ENCODE results near the gene CAPN11.

GRCh38 chr6:44131892-44132291 lies 26.7 kb upstream of the CAPN11 start:
- TF ChIP-seq ZNF318 (IDR thresholded peaks at IDR 0.05; ENCODE audit: borderline replicate concordance in 1 of 2, low read depth in 1 of 2) (no peak), GATAD2B (IDR thresholded peaks at IDR 0.05; ENCODE audit: borderline replicate concordance) (no peak), ETS1 (conservative IDR thresholded peaks at IDR 0.05; ENCODE audit: control insufficient read depth, low read depth, low read length) (no peak), TRIM28 (IDR thresholded peaks at IDR 0.05) (no peak), FOXP1 (CRISPR knock-in tag; IDR thresholded peaks at IDR 0.05) (no peak), TCF7L2 (IDR thresholded peaks at IDR 0.05; ENCODE audit: low read depth, low read length) (no peak), RFX5 (IDR thresholded peaks at IDR 0.05; ENCODE audit: low read depth, low read length) (no peak), PHB2 (IDR thresholded peaks at IDR 0.05; ENCODE audit: low read depth) (no peak), POLR2AphosphoS2 (IDR thresholded peaks at IDR 0.05; ENCODE audit: low read length) (no peak), CTCF (IDR thresholded peaks at IDR 0.05 in 2 of 3, conservative IDR thresholded peaks at IDR 0.05 in 1 of 3; ENCODE audit: insufficient read depth in 2 of 3, low read depth in 1 of 3, low read length in 3 of 3) (no peak), STAG1 (CRISPR knock-in tag; IDR thresholded peaks at IDR 0.05; ENCODE audit: borderline replicate concordance) (no peak), ZZZ3 (IDR thresholded peaks at IDR 0.05) (no peak), ATF2 (CRISPR knock-in tag; IDR thresholded peaks at IDR 0.05) (no peak), EZH2 (IDR thresholded peaks at IDR 0.05; ENCODE audit: borderline replicate concordance, low read depth, low read length) (no peak)

Measured in K562 (cell line).